C4-2B (cell line): ENCODE measurements around the gene UVRAG.

Experiments
- H3K27ac ChIP-seq: fragments of 450-650 bp; 2 replicates; pipeline ENCODE4 v1.5.1; 2017
- CTCF ChIP-seq: fragments of 450-650 bp; conservative IDR thresholded peaks from 2 replicates; pipeline ENCODE4 v1.5.1; 2017; ENCODE audit warnings: mild to moderate bottlenecking
- ZFX ChIP-seq: fragments of 450-650 bp; IDR thresholded peaks from 2 replicates; pipeline ENCODE4 v1.6.1; 2017

The UVRAG gene

GRCh38 chr11:75831915-75832502 is 17.0 kb downstream of the UVRAG start:
- H3K27ac ChIP-seq: no peak overlapping the region
- TF ChIP-seq ZFX (no peak), CTCF (no peak)

- no peak for TF ChIP-seq ZFX
- no peak for TF ChIP-seq CTCF
- H3K27ac ChIP-seq: no peak overlapping the region
Measured at GRCh38 chr11:75834728-75835127, 19.7 kb downstream of the UVRAG start.

- H3K27ac ChIP-seq: no peak overlapping the region
- TF ChIP-seq ZFX (no peak), CTCF (no peak)
Measured at GRCh38 chr11:75836417-75836816, 21.4 kb downstream of the UVRAG start.

- no peak overlapping the region for H3K27ac ChIP-seq
- no peak for TF ChIP-seq ZFX
- no peak for TF ChIP-seq CTCF
Measured at GRCh38 chr11:75839851-75840250, 24.8 kb downstream of the UVRAG start.

GRCh38 chr11:75840522-75840921 is 25.5 kb downstream of the UVRAG start:
- no peak overlapping the region for H3K27ac ChIP-seq
- TF ChIP-seq CTCF: no peak
- no peak for TF ChIP-seq ZFX

- no peak overlapping the region for H3K27ac ChIP-seq
- no peak for TF ChIP-seq ZFX
- no peak for TF ChIP-seq CTCF
Measured at GRCh38 chr11:75841739-75842138, 26.7 kb downstream of the UVRAG start.

- TF ChIP-seq ZFX (no peak), CTCF (no peak)
- no peak overlapping the region for H3K27ac ChIP-seq
Measured at GRCh38 chr11:75845324-75845723, 30.3 kb downstream of the UVRAG start.
